Measurements from ENCODE around the gene PSMG3. TPM values are rescaled to one million over a fixed set of nuclear protein-coding genes. Genes with fewer than 3 reads are reported as not detected.

Gene PSMG3
- total and polyA plus RNA-seq, 2 experiments from 2014 or later, result 28.3 to 84.8 TPM

DNA sequence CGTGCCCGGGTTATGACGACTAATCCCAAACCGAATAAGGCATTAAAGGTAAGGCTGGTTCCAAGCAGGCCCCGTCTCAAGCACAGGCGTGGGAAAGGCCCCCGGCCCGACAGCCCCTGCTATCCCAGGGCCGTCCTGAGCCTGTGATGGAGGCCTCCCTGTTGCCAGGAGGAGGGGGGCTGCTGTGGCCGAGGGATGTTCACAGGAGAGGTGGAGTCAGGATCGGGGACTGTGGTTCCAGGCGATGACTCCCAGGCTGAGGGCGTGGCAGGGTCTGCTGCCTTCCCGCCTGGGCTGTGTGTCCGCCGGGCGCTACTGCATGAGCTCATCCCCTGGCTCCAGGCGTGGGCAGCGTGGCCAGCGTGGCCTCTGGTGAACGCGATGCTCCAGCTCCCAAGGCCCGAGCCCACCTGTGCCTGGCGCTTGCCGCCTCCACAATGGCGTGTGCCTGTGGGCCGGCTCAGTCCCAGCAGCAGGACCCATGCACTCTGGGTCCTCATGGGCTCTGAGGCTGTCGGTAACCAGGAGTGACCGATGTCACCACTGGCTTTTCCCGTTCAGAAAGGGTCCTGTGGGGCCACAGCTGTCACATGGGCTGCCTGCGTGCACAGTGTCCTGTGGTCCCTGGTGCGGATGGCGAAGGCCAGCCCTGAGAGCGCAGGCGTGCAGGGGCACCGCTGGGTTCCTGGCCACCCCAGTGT, 30.5 kb downstream of the PSMG3 start:
- Histone ChIP-seq H4K20me1 (replicated peaks; ENCODE audit: insufficient read depth) (0 out of 2 replicates have a peak, but pooled peaks cover 3% of the 10 kb centered on the region), H3K27me3 (ENCODE audit: insufficient read depth) (no peaks in the 10 kb centered on the region), H3K36me3 (ENCODE audit: insufficient read depth) (no peaks in the 10 kb centered on the region), H3K79me2 (replicated peaks; ENCODE audit: insufficient read depth) (peaks cover 35% of the 10 kb centered on the region), H3K4me1 (ENCODE audit: insufficient read depth) (peaks cover 5% of the 10 kb centered on the region; the same call in 1 of the 2 replicates), H2AFZ (no peak overlapping the region), H3F3A (replicated peaks; ENCODE audit: low read depth) (no peaks in the 10 kb centered on the region), H3K9me2 (ENCODE audit: insufficient read depth) (no peaks in the 10 kb centered on the region), H3K4me2 (no peak overlapping the region), H3K4me3 (no peak overlapping the region), H3K27ac (ENCODE audit: low read depth) (no peak overlapping the region)
- peaks cover 15% of the 10 kb centered on the region for H3K4me1 Mint-ChIP-seq
- peaks cover 3% of the 10 kb centered on the region; the same call in 1 of the 3 replicates for H3K36me3 Mint-ChIP-seq (ENCODE audit: low read depth)
- H3K27me3 Mint-ChIP-seq (ENCODE audit: insufficient read depth, low read depth, poor library complexity), result peaks cover 9% of the 10 kb centered on the region
- DNase-seq (ENCODE audit: low spot score) (no peak), ATAC-seq (no peak)
- no peak overlapping the region for H3K27ac Mint-ChIP-seq
- H3K9me3 Mint-ChIP-seq, result no peaks in the 10 kb centered on the region
- no peak overlapping the region for H3K4me3 Mint-ChIP-seq
- TF ChIP-seq JUNB (IDR thresholded peaks at IDR 0.05; ENCODE audit: unreplicated experiment), result no peak
- no peak for TF ChIP-seq STAT1 (IDR thresholded peaks at IDR 0.05; ENCODE audit: unreplicated experiment)
- no peak for TF ChIP-seq POLR2AphosphoS5 (IDR thresholded peaks at IDR 0.05; ENCODE audit: low read depth)
- no peak for TF ChIP-seq NANOG (IDR thresholded peaks at IDR 0.05; ENCODE audit: borderline replicate concordance)
- TF ChIP-seq ZNF114 (CRISPR knock-in tag; IDR thresholded peaks at IDR 0.05), result no peak
- TF ChIP-seq CREB1 (CRISPR knock-in tag; IDR thresholded peaks at IDR 0.05; ENCODE audit: low read depth), result no peak
- TF ChIP-seq EZH2phosphoT487 (IDR thresholded peaks at IDR 0.05; ENCODE audit: unreplicated experiment), result no peak

DNA sequence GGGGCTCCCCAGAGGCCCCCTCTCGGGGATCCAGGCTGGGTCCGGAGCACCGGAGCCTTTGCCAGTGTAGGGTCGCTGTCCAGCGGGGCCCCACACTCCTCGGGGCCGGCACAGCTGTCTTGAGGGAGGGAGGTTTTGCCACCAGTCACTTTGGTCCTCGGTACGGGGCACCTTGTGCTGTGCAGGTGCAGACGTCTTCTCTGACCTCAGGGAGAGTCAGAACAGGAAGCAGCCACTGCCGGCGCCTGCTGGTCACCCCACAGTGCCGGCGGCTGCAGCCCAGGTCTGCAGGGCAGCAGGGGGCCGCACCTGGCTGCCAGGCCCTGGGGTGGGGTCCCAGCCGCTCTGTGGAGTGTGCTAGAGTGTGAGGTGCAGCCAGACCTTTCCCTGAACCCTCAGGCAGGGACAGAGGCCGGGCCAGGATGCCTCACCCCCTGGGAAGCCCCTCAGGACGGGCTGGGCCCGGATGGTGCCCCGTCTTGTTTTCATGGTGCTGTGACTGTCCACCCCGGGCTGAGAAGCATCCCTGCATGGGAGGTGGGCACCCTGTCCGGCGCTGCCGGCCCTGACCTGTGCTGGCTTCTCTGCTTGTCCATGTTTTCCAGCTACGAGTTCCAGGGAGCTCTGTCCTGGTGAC, 31.2 kb downstream of the PSMG3 start:
- Mint-ChIP-seq H3K27ac (no peak overlapping the region), H3K27me3 (ENCODE audit: insufficient read depth, low read depth, poor library complexity) (peaks cover 9% of the 10 kb centered on the region), H3K36me3 (ENCODE audit: low read depth) (peaks cover 3% of the 10 kb centered on the region; the same call in 1 of the 3 replicates), H3K4me1 (peaks cover 17% of the 10 kb centered on the region), H3K4me3 (no peak overlapping the region), H3K9me3 (no peaks in the 10 kb centered on the region)
- no peak overlapping the region for H3K4me3 ChIP-seq
- peaks cover 5% of the 10 kb centered on the region; the same call in 1 of the 2 replicates for H3K4me1 ChIP-seq (ENCODE audit: insufficient read depth)
- ATAC-seq (no peak), DNase-seq (ENCODE audit: low spot score) (no peak)
- no peaks in the 10 kb centered on the region for H3K36me3 ChIP-seq (ENCODE audit: insufficient read depth)
- peaks cover 42% of the 10 kb centered on the region for H3K79me2 ChIP-seq (replicated peaks; ENCODE audit: insufficient read depth)
- H4K20me1 ChIP-seq (replicated peaks; ENCODE audit: insufficient read depth), result 0 out of 2 replicates have a peak, but pooled peaks cover 3% of the 10 kb centered on the region
- H3F3A ChIP-seq (replicated peaks; ENCODE audit: low read depth), result no peaks in the 10 kb centered on the region
- H3K9me2 ChIP-seq (ENCODE audit: insufficient read depth), result no peaks in the 10 kb centered on the region
- H2AFZ ChIP-seq, result no peak overlapping the region
- no peak overlapping the region for H3K27ac ChIP-seq (ENCODE audit: low read depth)
- H3K27me3 ChIP-seq (ENCODE audit: insufficient read depth), result no peaks in the 10 kb centered on the region
- no peak overlapping the region for H3K4me2 ChIP-seq
- TF ChIP-seq ZNF331 (CRISPR knock-in tag; IDR thresholded peaks at IDR 0.05; ENCODE audit: low read depth) (no peak), NANOG (IDR thresholded peaks at IDR 0.05; ENCODE audit: borderline replicate concordance) (no peak), CREB1 (CRISPR knock-in tag; IDR thresholded peaks at IDR 0.05; ENCODE audit: low read depth) (no peak), JUNB (IDR thresholded peaks at IDR 0.05; ENCODE audit: unreplicated experiment) (no peak), STAT1 (IDR thresholded peaks at IDR 0.05; ENCODE audit: unreplicated experiment) (no peak), EZH2phosphoT487 (IDR thresholded peaks at IDR 0.05; ENCODE audit: unreplicated experiment) (no peak), ZNF114 (CRISPR knock-in tag; IDR thresholded peaks at IDR 0.05) (no peak)
- TF ChIP-seq, protein P1, sequence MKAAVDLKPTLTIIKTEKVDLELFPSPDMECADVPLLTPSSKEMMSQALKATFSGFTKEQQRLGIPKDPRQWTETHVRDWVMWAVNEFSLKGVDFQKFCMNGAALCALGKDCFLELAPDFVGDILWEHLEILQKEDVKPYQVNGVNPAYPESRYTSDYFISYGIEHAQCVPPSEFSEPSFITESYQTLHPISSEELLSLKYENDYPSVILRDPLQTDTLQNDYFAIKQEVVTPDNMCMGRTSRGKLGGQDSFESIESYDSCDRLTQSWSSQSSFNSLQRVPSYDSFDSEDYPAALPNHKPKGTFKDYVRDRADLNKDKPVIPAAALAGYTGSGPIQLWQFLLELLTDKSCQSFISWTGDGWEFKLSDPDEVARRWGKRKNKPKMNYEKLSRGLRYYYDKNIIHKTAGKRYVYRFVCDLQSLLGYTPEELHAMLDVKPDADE (IDR thresholded peaks at IDR 0.05), result no peak
- TF ChIP-seq, protein P2, sequence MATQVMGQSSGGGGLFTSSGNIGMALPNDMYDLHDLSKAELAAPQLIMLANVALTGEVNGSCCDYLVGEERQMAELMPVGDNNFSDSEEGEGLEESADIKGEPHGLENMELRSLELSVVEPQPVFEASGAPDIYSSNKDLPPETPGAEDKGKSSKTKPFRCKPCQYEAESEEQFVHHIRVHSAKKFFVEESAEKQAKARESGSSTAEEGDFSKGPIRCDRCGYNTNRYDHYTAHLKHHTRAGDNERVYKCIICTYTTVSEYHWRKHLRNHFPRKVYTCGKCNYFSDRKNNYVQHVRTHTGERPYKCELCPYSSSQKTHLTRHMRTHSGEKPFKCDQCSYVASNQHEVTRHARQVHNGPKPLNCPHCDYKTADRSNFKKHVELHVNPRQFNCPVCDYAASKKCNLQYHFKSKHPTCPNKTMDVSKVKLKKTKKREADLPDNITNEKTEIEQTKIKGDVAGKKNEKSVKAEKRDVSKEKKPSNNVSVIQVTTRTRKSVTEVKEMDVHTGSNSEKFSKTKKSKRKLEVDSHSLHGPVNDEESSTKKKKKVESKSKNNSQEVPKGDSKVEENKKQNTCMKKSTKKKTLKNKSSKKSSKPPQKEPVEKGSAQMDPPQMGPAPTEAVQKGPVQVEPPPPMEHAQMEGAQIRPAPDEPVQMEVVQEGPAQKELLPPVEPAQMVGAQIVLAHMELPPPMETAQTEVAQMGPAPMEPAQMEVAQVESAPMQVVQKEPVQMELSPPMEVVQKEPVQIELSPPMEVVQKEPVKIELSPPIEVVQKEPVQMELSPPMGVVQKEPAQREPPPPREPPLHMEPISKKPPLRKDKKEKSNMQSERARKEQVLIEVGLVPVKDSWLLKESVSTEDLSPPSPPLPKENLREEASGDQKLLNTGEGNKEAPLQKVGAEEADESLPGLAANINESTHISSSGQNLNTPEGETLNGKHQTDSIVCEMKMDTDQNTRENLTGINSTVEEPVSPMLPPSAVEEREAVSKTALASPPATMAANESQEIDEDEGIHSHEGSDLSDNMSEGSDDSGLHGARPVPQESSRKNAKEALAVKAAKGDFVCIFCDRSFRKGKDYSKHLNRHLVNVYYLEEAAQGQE (IDR thresholded peaks at IDR 0.05; ENCODE audit: unreplicated experiment), result no peak
